Right hindlimb (tissue), 1 donor: ENCODE data around the gene MNDA.

ENCODE experiments used
- DNase-seq: peaks from one replicate; pipeline ENCODE4 v3.0.0-alpha.2; 2018

The MNDA gene

DNA sequence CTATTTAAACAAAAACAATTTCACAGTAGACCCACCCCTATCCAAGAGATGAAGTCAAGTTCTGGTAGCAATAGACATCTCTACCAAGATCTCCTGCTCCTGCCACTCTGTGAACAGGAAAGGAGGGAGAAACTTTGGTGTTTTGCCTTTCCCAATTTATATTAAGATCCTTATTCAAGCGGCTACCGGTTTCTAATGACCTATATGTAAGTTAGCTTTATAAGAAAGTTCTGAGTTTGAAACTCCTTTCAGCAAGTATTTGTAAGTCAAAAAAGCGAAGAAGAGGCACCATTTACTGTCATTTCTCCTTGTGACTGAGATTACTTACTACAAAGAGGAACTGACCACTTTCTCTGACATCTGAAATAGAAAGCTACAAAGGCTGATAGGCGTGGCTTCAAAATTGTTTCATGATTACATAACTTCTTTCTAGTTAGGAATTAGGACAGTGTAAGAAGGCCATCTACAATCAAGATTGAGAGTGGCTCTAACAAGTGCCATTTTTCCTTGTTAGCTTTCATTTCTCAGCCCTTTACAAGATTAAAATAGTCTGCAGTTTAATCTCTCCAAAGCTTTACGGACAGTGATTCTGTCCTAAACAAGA, at the start of gene MNDA:
MNDA (plus strand) TSS at position 448 of the 604 bp plus-strand sequence. CDS start 10,803 bp downstream, outside the sequence.
- DNase-seq, result no peak

- no peak for DNase-seq
These were observed 37.5 kb upstream of the MNDA start for GRCh38 chr1:158793604-158794003.

DNA sequence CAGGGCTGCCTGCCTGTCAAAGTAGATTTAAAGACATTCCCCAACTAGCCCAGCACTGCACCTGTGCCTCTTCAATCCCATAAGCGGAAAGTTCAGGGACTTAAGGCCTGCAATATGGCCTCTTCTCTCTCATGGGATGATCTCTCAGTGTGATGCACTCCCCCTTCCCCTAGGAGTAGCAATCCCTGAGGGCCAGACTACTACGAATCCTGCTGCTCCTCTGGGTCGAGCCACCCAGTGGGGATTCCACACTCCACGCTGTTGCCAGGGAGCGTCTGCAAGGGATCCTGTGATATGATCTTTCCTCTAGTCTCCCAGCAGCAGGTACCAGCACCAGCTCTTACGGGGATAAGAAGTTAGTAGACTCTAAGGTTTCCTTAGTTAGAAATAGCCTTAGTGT, 36.9 kb upstream of the MNDA start:
- DNase-seq, result no peak

DNA sequence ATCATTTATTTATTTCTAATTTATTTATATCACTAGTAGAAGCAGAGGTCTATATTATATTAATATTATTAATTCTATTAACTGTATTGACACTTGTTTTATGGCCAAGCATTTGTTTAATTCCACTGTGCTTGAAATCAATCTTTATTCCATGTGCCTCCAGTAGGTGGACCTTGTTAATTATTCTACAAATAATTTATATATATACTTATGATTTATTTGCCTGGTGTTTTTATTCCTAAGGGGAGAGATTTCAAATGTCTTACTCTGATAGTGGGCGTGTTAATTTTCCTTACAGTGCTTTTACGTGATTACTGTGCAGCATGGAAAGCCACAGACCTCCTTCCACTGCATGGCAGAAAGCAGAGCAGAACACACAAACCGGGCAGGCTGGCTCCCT, 32.6 kb upstream of the MNDA start:
- DNase-seq, result no peak

GRCh38 chr1:158799689-158800088, 31.5 kb upstream of the MNDA start:
- no peak for DNase-seq

- no peak for DNase-seq
These were observed 30.6 kb upstream of the MNDA start for GRCh38 chr1:158800526-158800925.

GRCh38 chr1:158801396-158801795, 29.8 kb upstream of the MNDA start:
- DNase-seq, result no peak

DNA sequence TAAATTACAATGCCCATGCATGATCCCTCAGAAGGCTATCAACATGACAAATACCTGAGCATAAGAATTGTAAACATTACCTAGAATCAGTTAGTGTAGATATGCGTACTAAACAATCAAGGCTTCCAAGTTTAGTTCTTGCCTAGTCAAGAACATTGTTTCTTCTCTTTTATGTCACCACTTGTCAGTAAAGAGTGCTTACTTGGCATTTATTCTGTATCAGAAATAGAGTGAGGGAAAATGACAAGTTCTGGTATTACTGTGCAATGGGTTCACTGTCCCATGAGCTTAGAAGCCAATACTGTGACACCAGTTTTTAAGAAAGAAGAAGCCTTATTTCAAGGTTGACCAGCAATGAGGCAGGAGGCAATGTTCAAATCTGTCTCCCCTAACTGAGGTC, 27.5 kb upstream of the MNDA start:
- no peak for DNase-seq

GRCh38 chr1:158806916-158807536, 24.1 kb upstream of the MNDA start:
- no peak for DNase-seq

- DNase-seq, result no peak
These were observed 21.9 kb upstream of the MNDA start for GRCh38 chr1:158809256-158809655.

GRCh38 chr1:158809862-158810261, 21.3 kb upstream of the MNDA start:
- DNase-seq, result no peak

DNA sequence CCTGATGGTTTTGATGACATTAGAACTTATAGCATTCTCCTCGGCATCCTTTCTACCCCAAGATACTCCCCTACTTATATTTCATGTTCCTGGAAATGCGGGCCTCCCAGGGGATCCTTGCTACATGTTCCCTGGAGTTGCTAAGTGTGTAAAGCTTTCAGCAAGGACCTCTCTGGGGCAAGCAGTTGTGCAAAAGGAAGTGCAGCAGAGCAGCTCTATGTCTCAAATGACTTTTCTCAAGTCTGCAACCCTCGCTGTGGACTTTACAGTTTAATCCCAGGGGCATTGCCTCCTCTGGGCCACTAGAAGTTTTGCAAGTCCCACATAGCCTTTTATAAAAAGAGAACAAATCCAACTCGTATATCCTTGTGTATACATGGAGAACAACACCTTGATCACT, 20.8 kb upstream of the MNDA start:
- no peak for DNase-seq

DNA sequence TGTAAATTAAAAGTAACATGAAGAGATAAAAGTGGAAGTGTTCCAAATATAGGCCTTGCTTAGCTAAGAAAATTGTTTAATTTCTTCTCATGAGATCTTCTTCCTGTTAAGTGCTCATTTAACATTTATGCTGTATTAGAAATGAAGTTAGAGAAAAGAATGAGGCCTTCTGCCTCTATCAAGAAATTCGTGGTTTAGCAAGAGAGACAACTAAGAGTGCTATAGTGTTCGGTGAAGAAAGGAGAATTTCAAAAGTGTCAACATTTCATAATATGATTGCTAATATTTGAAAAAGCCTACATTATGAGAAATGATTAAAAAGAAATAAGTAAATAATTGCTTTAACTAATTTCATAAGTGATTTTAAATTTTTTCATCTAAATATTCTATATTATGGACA, 18.8 kb upstream of the MNDA start:
- DNase-seq, result no peak

- DNase-seq, result no peak
These were observed 18.0 kb upstream of the MNDA start for GRCh38 chr1:158813164-158813563.

DNA sequence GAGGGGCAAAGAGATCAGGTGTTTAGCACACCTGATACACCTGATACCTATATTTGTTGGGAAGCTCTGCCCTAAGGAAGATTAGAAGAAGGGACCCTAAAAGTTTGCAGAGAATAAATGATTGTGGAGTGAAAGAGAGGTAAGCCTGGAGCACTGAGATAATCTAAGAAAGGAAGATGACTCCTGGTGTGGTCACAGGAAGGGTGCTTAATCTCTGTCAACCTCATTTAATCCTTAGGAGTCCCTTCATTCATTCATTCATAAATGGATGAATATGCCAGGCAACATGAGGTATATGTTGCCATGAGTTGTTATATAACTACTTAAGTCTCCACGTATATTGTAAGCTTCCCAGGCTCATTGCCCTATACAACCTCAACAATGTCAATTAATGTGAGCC, 16.2 kb upstream of the MNDA start:
- no peak for DNase-seq

DNA sequence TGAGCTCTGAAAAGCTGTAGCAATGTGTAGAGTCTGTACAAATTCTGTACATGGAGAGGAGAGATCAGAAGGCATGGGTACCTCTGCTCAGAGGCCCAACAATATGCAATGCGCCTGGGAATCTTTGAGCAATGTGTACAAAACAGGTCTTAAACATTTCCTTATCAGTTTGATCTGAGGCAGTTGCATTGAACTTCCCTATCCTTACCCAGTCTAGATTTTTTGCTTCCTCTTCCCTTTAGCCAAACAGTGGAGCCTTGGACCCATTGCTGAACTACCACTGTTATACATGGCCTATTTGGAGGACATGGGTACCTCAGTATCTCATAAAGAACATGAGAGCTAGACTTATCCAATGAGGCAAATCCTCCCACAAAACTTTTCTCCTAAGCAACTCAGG, 12.6 kb upstream of the MNDA start:
- DNase-seq, result no peak

- no peak for DNase-seq
These were observed 12.1 kb upstream of the MNDA start for GRCh38 chr1:158818975-158819431.

- no peak for DNase-seq
These were observed 11.4 kb upstream of the MNDA start for GRCh38 chr1:158819461-158820443.

DNA sequence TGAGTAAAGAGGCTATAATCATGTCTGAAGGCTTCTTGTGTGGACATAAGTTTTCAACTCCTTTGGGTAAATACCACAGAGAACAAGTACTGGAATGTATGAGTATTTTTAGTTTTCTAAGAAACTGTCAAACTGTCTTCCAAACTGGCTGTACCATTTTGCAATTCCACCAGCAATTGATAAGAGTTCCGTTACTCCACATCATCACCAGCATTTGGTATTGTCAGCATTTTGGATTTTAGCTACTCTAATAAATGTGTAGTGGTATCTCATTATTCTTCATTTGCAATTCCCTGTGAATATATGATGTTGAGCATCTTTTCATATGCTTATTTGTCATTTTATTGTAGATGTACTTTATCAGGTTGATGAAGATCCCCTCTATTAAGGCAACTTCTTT, 9.4 kb upstream of the MNDA start:
- DNase-seq, result no peak

DNA sequence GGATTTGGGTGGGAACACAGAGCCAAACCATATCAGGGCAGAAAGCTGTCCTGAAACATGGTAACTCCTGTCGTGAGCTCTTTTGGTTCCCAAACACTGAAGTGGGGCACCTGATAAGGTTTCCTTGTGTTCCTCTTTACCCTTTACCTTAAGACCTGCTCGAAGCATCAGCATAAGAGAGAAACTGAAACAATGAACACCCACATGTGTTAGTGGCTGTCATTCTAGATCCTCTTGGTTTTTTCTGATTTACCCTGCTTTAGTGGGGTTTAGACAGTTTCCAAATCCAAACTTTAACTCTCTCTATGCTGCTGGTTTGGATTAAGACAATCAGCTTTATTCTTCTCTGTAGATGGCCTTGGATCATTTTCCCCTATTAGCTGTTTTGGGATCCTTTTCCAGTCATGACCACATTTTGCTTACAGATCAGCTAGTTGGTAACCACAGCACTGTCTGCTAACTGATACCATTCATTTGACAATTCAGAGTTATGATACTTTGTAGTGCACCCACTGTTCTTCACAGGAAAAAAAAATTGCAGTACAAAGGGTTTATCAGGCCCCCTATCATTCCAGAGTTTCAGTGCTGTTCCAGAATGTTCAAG, 975 bp upstream of the MNDA start:
- no peak for DNase-seq

DNA sequence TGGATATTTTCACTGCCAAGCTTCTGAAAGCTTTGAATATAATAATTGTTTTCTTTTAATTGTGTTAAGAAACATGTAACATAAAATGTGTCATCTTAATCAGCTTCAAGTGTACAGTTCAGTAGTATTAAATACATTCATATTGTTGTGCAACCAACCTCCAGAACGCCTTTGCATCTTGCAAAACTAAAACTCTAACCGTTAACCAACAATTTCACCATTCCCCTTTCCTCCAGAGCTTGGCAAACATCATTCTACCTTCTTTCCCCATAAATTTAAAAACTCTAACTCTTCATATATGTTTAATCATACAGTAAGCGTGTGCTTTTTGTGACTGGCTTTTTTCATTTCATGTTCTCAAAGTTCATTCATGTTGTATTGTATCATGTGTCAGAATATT, 2.1 kb downstream of the MNDA start:
- no peak for DNase-seq

- DNase-seq, result no peak
These were observed 4.9 kb downstream of the MNDA start for GRCh38 chr1:158836038-158836437.

DNA sequence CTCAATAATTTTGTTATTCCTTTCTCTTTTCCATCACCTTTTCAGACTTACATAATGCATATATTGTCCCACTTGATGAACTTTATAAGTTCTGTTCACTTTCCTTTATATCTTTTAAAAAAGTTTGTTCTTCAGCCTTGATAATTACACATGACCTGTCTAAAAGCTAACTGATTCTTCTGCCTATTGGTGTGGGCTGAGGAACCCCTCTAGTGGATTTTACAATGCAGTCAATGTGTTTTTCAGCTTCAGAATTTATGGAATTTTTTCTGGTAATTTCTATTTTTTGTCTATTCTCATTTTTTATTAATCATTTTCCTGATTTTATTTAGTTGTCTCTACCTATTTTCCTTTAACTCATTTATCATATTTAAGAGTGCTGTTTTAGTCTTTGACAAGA, 7.5 kb downstream of the MNDA start:
- no peak for DNase-seq
